ENCODE measurements around the gene MBD5.

The MBD5 gene

GRCh38 chr2:148553332-148553887, 532.5 kb downstream of the MBD5 start:
- no peak for DNase-seq

- DNase-seq: no peak
These were observed 533.8 kb downstream of the MBD5 start for GRCh38 chr2:148554459-148555247.

- no peak for DNase-seq
These were observed 534.9 kb downstream of the MBD5 start for GRCh38 chr2:148555622-148556294.

- DNase-seq: no peak
These were observed 537.0 kb downstream of the MBD5 start for GRCh38 chr2:148557844-148558436.

GRCh38 chr2:148560496-148560895, 539.6 kb downstream of the MBD5 start:
- no peak for DNase-seq

GRCh38 chr2:148561389-148561788, 540.5 kb downstream of the MBD5 start:
- no peak for DNase-seq

GRCh38 chr2:148565272-148565894, 544.5 kb downstream of the MBD5 start:
- DNase-seq: peak in 1 of 2 donors; percentile 23

Measured in inflammatory macrophage (primary cell).